ENCODE results near the gene DGKI. TPM values are rescaled to one million over a fixed set of nuclear protein-coding genes. Genes with fewer than 3 reads are reported as not detected.

DGKI gene
- total RNA-seq, 1 experiment from 2014 or later, result not detected

DNA sequence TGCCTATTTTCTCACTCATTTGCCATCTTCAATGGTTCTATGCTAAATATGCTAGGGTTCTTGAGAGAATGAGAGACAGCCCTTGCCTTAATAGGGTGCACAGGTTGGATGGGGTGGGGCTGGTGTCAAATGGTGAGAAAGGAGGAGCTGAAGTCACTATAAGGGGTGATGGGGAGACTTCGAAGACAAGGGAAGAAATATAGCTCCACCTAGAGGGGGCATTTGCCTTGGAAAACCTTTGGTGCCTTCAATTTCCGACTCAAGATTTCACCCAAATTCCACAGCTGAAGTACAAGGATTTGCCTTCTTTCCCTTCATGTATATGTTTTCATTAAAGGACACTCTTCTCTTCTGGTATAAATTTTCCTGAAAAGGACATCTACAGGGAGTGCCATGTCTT, 508.9 kb downstream of the DGKI start:
- no peaks in the 10 kb centered on the region for H3K27me3 ChIP-seq (ENCODE audit: low read length)
- no peaks in the 10 kb centered on the region for H4K20me1 ChIP-seq (ENCODE audit: insufficient read depth, low read depth, low read length)
- H3K36me3 ChIP-seq (ENCODE audit: insufficient read depth, low read length), result no peaks in the 10 kb centered on the region
- no peak overlapping the region for H3K9ac ChIP-seq (ENCODE audit: low read length)
- no peak overlapping the region for H3K27ac ChIP-seq (ENCODE audit: low read length)
- peaks cover 20% of the 10 kb centered on the region for H3K4me1 ChIP-seq (ENCODE audit: low read length)
- no peak overlapping the region for H2AFZ ChIP-seq (ENCODE audit: low read length)
- no peak overlapping the region for H3K4me3 ChIP-seq (ENCODE audit: low read length)
- no peaks in the 10 kb centered on the region for H3K79me2 ChIP-seq (ENCODE audit: low read length)
- peak; percentile 80 for DNase-seq
- no peaks in the 10 kb centered on the region for H3K9me2 ChIP-seq (replicated peaks; ENCODE audit: insufficient read depth, low read length)
- H3K9me3 ChIP-seq (ENCODE audit: low read length), result no peaks in the 10 kb centered on the region
- no peak overlapping the region for H3K4me2 ChIP-seq (ENCODE audit: low read depth, low read length, poor library complexity, severe bottlenecking)

DNA sequence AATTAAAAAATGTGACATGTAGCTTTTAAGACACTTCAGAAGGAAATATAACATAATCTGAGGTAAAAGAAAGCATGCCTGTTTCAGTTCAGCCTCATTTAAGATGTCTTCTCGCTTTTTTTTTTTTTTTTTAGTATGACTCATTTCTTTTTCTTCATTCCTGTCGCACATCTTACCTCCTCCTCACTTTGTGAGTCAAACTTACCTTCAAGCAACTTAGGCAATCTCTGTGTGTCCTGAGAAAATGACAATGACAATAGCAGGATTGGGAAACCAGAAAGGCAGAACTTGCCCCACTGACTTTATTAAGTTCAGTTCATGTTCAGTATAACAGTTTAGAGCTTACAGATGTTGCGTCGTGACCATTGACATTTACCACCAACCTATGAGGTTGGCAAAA, 511.0 kb downstream of the DGKI start:
- Histone ChIP-seq H3K27ac (ENCODE audit: low read length) (no peak overlapping the region), H3K4me1 (ENCODE audit: low read length) (peaks cover 14% of the 10 kb centered on the region), H3K4me3 (ENCODE audit: low read length) (no peak overlapping the region), H3K9me3 (ENCODE audit: low read length) (no peaks in the 10 kb centered on the region), H3K4me2 (ENCODE audit: low read depth, low read length, poor library complexity, severe bottlenecking) (no peak overlapping the region), H3K36me3 (ENCODE audit: insufficient read depth, low read length) (no peaks in the 10 kb centered on the region), H3K9ac (ENCODE audit: low read length) (no peak overlapping the region), H3K27me3 (ENCODE audit: low read length) (no peaks in the 10 kb centered on the region), H3K79me2 (ENCODE audit: low read length) (no peaks in the 10 kb centered on the region), H3K9me2 (replicated peaks; ENCODE audit: insufficient read depth, low read length) (no peaks in the 10 kb centered on the region), H4K20me1 (ENCODE audit: insufficient read depth, low read depth, low read length) (no peaks in the 10 kb centered on the region), H2AFZ (ENCODE audit: low read length) (peak overlapping the region; percentile 63; the same call in 1 of the 2 replicates)
- DNase-seq, result no peak

DNA sequence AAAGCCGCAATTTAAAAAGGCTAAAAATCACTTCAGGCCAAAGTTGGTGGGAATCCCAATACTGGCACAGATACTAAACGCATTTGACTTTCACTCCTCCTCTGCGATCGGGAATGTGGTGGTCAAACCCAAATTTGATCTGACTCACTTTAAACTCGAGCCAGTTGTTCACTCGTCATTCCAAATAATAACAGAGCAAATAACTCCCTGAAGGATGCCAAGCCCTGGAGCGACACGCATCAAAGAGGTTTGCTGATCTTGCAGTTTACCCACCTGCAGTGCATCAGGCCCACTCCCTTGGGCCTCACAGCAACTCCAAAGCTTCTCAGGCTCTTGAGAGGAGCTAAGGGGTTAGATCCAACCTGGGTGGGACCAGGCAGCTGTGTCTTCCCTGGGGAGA, 515.4 kb downstream of the DGKI start:
- Histone ChIP-seq H2AFZ (ENCODE audit: low read length) (no peak overlapping the region), H3K27me3 (ENCODE audit: low read length) (peaks cover 3% of the 10 kb centered on the region; the same call in 1 of the 2 replicates), H3K4me1 (ENCODE audit: low read length) (peaks cover 5% of the 10 kb centered on the region), H3K9ac (ENCODE audit: low read length) (no peak overlapping the region), H3K36me3 (ENCODE audit: insufficient read depth, low read length) (no peaks in the 10 kb centered on the region), H3K27ac (ENCODE audit: low read length) (no peak overlapping the region), H3K9me2 (replicated peaks; ENCODE audit: insufficient read depth, low read length) (no peaks in the 10 kb centered on the region), H3K9me3 (ENCODE audit: low read length) (no peaks in the 10 kb centered on the region), H4K20me1 (ENCODE audit: insufficient read depth, low read depth, low read length) (no peaks in the 10 kb centered on the region), H3K4me3 (ENCODE audit: low read length) (no peak overlapping the region), H3K79me2 (ENCODE audit: low read length) (no peaks in the 10 kb centered on the region), H3K4me2 (ENCODE audit: low read depth, low read length, poor library complexity, severe bottlenecking) (no peak overlapping the region)
- no peak for DNase-seq

Small RNA genes lying within 50 kb of the gene (small RNA-seq; reads per million reads assigned to genes)
- gene AC090498.1, result 60.6 reads per million, percentile 99 among the genes with 10 or more reads in this experiment

Other genes with a start within 250 kb of the DGKI start
- not detected in 2 replicates for gene CREB3L2, start 155.1 kb upstream of the DGKI start, total RNA-seq (2014; rRNA removed; shearing (Covaris generic); ENCODE audit: low replicate concordance)
- not detected in 2 replicates for gene AKR1D1, start 229.5 kb upstream of the DGKI start, total RNA-seq (2014; rRNA removed; shearing (Covaris generic); ENCODE audit: low replicate concordance)

Measured in Karpas-422 (cell line).